Mucosa of stomach (tissue), 1 donor: ENCODE measurements around the gene WDR45B.
"Not testable (repeated sequence)": the region's sequence is repeated elsewhere in the genome, so short reads cannot be mapped to it uniquely, and the experiment has no call there.

Source experiments
- H3K27me3 ChIP-seq: one replicate; pipeline ENCODE4 v1.7.0; 2013; ENCODE audit warnings: mild to moderate bottlenecking, low read length; ENCODE audit not compliant: control insufficient read depth, insufficient read depth
- H3K36me3 ChIP-seq: one replicate; pipeline ENCODE4 v1.7.0; 2013; ENCODE audit warnings: low read length; ENCODE audit not compliant: control insufficient read depth, insufficient read depth
- H3K4me1 ChIP-seq: one replicate; pipeline ENCODE4 v1.7.0; 2013; ENCODE audit warnings: mild to moderate bottlenecking, low read length; ENCODE audit not compliant: control insufficient read depth, insufficient read depth
- H3K4me3 ChIP-seq: one replicate; pipeline ENCODE4 v1.7.0; 2013; ENCODE audit warnings: low read length
- H3K9ac ChIP-seq: one replicate; pipeline ENCODE4 v1.7.0; 2013; ENCODE audit warnings: mild to moderate bottlenecking, low read length, moderate library complexity
- H3K9me3 ChIP-seq: one replicate; pipeline ENCODE4 v1.7.0; 2013; ENCODE audit warnings: mild to moderate bottlenecking, low read length, moderate library complexity; ENCODE audit not compliant: control insufficient read depth
- donor health status: Pancreatic carcinoma.

WDR45B gene

GRCh38 chr17:82575581-82576221 is 72.5 kb downstream of the WDR45B start:
- not testable (repeated sequence) for H3K9ac ChIP-seq, H3K4me1 ChIP-seq, H3K36me3 ChIP-seq, H3K4me3 ChIP-seq, H3K9me3 ChIP-seq, H3K27me3 ChIP-seq

GRCh38 chr17:82574041-82574440 is 74.2 kb downstream of the WDR45B start:
- H3K4me3 ChIP-seq = no peak overlapping the region
- no peaks in the 10 kb centered on the region for H3K27me3 ChIP-seq
- H3K4me1 ChIP-seq = peaks cover 4% of the 10 kb centered on the region
- H3K36me3 ChIP-seq = peaks cover 6% of the 10 kb centered on the region
- no peak overlapping the region for H3K9ac ChIP-seq
- H3K9me3 ChIP-seq = no peaks in the 10 kb centered on the region

- Histone ChIP-seq H3K36me3 (peaks cover 6% of the 10 kb centered on the region), H3K4me3 (no peak overlapping the region), H3K27me3 (no peaks in the 10 kb centered on the region), H3K4me1 (peaks cover 24% of the 10 kb centered on the region), H3K9me3 (no peaks in the 10 kb centered on the region), H3K9ac (no peak overlapping the region)
These were observed 76.4 kb downstream of the WDR45B start for GRCh38 chr17:82571855-82572254.

GRCh38 chr17:82570277-82570676 is 78.0 kb downstream of the WDR45B start:
- Histone ChIP-seq H3K27me3 (no peaks in the 10 kb centered on the region), H3K4me3 (no peak overlapping the region), H3K36me3 (peaks cover 6% of the 10 kb centered on the region), H3K4me1 (peaks cover 34% of the 10 kb centered on the region), H3K9ac (no peak overlapping the region), H3K9me3 (no peaks in the 10 kb centered on the region)

- peaks cover 2% of the 10 kb centered on the region for H3K36me3 ChIP-seq
These were observed 78.6 kb downstream of the WDR45B start for GRCh38 chr17:82569621-82570020.

GRCh38 chr17:82568997-82569393 is 79.2 kb downstream of the WDR45B start:
- Histone ChIP-seq H3K4me3 (no peak overlapping the region), H3K4me1 (peaks cover 34% of the 10 kb centered on the region), H3K27me3 (no peaks in the 10 kb centered on the region), H3K9me3 (no peaks in the 10 kb centered on the region), H3K36me3 (no peaks in the 10 kb centered on the region), H3K9ac (no peak overlapping the region)

More at GRCh38 chr17:82569621-82570020, 78.6 kb downstream of the WDR45B start:
- H3K9ac ChIP-seq = no peak overlapping the region
- H3K27me3 ChIP-seq = no peaks in the 10 kb centered on the region
- no peak overlapping the region for H3K4me3 ChIP-seq
- no peaks in the 10 kb centered on the region for H3K9me3 ChIP-seq
- peaks cover 34% of the 10 kb centered on the region for H3K4me1 ChIP-seq

GRCh38 chr17:82567286-82567685 is 81.0 kb downstream of the WDR45B start:
- H3K9me3 ChIP-seq = no peaks in the 10 kb centered on the region
- no peaks in the 10 kb centered on the region for H3K36me3 ChIP-seq
- H3K4me3 ChIP-seq = no peak overlapping the region
- peaks cover 34% of the 10 kb centered on the region for H3K4me1 ChIP-seq
- H3K9ac ChIP-seq = no peak overlapping the region
- H3K27me3 ChIP-seq = no peaks in the 10 kb centered on the region

- H3K36me3 ChIP-seq = no peaks in the 10 kb centered on the region
- H3K4me3 ChIP-seq = no peak overlapping the region
- H3K4me1 ChIP-seq = peaks cover 42% of the 10 kb centered on the region
- no peaks in the 10 kb centered on the region for H3K9me3 ChIP-seq
- H3K27me3 ChIP-seq = no peaks in the 10 kb centered on the region
- no peak overlapping the region for H3K9ac ChIP-seq
These were observed 81.9 kb downstream of the WDR45B start for GRCh38 chr17:82566129-82566960.

GRCh38 chr17:82565551-82565950 is 82.7 kb downstream of the WDR45B start:
- H3K27me3 ChIP-seq = no peaks in the 10 kb centered on the region
- H3K9me3 ChIP-seq = no peaks in the 10 kb centered on the region
- H3K36me3 ChIP-seq = no peaks in the 10 kb centered on the region
- H3K4me1 ChIP-seq = peaks cover 49% of the 10 kb centered on the region
- H3K9ac ChIP-seq = no peak overlapping the region
- H3K4me3 ChIP-seq = no peak overlapping the region
